H4 (cell line): ENCODE data around the gene LIPT1. TPM values are rescaled to one million over a fixed set of nuclear protein-coding genes. Genes with fewer than 3 reads are reported as not detected.
"Not testable (repeated sequence)": the region's sequence is repeated elsewhere in the genome, so short reads cannot be mapped to it uniquely, and the experiment has no call there.

ENCODE experiments used
- DNase-seq: peaks from one replicate; pipeline ENCODE4 v3.0.0-alpha.2; 2015; ENCODE audit warnings: low spot score
- total RNA-seq: library from RNA; depleted of rRNA; stranded (reverse); fragments of >200 nt; shearing (Covaris generic); gene quantifications from 2 replicates; pipeline ENCODE4 v1.2.3, GENCODE V29; 2014; rRNA removed

LIPT1 gene
- total RNA-seq, 1 experiment from 2014 or later, result 8.5 TPM

DNA sequence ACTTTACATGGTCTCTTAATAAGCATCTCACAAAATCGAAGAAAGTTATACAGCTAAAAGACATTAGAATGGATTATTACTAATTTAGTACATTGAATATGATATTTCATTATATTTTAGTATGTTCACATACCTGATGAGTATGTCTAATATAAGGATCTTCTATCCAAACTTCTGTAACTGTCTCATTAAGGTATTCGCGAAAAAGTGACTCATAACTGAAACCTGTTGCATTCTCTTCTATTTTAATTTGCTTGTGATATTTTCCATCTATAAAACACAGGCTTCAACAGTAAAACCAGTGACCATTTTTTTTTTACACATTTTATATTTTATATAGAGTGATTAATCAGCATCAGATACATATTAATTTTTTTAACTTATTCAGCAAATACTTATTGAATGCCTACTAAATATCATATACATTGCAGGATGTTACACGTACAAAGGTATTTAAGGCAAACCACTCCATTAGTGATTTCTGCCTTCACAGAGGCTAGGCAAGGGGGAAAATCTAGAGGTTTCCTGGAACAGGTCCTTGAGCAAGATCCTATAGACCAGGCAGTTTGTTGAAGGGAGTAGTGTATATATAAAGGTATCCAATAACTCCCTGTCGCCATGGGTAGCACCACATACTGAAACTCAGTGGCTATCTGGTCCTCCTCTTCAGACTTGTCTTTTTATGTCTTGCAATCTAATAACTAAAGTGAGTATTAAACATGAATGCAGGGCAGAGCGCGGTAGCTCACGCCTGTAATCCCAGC, 16.8 kb downstream of the LIPT1 start:
- DNase-seq, result no peak

DNA sequence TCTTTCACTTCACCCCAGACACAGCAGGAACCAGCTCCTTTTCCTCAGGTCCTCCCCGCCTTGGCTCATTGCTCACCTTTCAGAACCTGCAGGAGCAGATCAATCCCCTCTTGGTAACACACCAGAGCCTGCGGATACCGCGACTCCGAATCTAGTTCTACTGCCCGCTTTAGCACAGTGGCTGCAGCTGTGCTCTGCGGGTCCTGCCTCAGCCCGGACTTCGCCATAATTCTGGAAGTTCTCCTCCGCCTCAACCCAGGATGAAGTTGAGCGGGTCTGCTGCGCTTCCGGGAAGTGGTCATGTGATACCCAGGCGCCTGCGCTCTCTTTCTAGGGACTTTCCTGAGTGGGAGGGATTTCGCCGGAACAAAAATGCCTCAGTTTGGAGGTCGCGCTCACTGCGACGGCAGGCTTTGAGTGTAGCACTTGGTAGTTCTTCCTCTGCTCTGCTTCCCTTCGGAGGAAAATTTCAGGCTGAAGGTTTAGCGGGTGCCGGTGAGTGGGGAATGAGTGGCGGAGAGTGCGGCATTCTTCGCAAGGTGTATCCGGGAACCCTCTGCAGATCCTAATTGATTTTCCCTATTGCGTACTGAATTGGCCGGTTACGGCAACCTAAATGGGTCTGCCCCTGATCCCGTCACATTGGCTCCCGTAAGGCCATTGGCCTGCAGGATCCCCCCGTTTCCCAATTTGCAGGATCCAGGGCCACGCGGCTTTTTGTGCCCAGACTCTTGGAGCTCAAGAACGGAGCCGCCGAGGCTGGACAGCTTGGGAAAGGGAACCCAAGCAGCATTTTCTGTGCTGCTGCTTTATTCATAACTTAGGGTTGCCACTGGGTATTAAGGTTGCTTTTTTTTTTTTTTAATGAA, 26.2 kb downstream of the LIPT1 start, which contains the start of the genes MITD1 and MRPL30:
MITD1 (minus strand) TSS at position 304 of the 869 bp plus-strand sequence; CDS start at position 227, 77 bp downstream.
MRPL30 (plus strand) TSS at position 430 of the 869 bp plus-strand sequence. CDS start 5,020 bp downstream, outside the sequence.
- DNase-seq, result peak; percentile 92

DNA sequence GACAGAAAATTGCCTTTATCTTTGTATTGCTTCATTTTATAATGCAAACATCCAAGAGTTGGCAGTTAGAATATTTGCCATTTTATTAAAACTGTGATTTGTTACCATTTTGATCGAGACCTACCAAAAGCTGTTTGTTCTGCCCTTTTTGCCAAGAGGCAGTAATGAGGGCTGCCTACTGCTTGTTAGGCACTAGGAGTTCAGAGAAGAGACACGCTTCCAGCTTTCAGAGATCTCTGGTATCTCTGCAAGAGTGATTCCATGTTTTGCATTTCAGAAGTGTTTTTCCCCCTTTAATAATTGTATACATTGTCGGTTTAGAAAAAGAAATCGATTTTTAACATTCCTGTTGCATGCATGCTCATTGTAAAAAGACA, 26.8 kb downstream of the LIPT1 start:
- DNase-seq, result no peak

- no peak for DNase-seq
Observed at GRCh38 chr2:99183025-99183424, 28.3 kb downstream of the LIPT1 start.

GRCh38 chr2:99184811-99185210, 30.0 kb downstream of the LIPT1 start:
- no peak for DNase-seq

DNA sequence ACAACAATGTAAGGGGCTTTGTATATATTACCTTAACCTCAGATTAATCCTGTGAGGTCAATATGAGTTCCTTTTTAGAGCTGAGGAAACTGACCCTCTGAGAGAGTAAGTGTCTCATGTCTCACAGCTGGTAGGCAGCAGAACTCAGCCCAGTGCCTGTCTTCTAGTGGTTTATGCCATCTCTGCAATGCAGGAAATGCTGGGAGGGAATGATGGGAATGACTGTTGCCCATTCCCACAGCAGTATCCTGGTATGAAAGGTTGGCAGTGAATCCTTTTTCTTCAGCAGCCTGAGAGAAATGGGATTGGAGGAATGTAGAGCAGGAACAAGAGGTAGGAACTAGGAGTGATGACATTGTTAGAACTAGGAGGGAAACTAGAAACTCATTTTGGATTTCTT, 32.2 kb downstream of the LIPT1 start:
- no peak for DNase-seq

- no peak for DNase-seq
Observed at GRCh38 chr2:99188357-99188756, 33.6 kb downstream of the LIPT1 start.

DNA sequence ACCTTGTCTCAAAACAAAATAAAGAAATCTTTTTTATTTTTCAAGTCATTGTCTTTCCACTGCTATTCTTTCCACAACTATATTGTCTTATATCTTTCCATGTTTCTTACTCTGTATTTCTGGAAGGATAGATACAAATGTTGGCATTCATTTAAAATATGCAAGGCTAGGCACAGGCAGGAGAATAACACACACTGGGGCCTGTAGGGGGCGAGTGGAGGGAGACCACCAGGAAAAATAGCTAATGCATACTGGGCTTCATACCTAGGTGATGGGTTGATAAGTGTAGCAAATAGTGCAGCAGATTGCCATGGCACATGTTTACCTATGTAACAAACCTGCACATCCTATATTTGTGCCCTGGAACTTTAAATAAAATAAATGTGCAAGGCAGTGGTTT, 35.8 kb downstream of the LIPT1 start:
- DNase-seq, result no peak

DNA sequence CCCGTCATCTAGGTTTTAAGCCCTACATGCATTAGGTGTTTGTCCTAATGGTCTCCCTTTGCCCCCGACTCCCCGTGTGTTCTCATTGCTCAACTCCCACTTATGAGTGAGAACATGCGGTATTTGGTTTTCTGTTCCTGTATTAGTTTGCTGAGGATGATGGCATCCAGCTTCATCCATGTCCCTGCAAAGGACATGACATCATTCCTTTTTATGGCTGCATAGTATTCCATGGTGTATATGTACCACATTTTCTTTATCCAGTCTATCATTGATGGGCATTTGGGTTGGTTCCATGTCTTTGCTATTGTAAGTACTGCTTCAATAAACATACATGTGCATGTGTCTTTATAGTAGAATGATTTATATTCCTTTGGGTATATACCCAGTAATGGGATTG, 37.6 kb downstream of the LIPT1 start:
- not testable (repeated sequence) for DNase-seq

- DNase-seq, result no peak
Observed at GRCh38 chr2:99198103-99198841, 43.5 kb downstream of the LIPT1 start.

- DNase-seq, result no peak
Observed at GRCh38 chr2:99200076-99200800, 45.5 kb downstream of the LIPT1 start.

DNA sequence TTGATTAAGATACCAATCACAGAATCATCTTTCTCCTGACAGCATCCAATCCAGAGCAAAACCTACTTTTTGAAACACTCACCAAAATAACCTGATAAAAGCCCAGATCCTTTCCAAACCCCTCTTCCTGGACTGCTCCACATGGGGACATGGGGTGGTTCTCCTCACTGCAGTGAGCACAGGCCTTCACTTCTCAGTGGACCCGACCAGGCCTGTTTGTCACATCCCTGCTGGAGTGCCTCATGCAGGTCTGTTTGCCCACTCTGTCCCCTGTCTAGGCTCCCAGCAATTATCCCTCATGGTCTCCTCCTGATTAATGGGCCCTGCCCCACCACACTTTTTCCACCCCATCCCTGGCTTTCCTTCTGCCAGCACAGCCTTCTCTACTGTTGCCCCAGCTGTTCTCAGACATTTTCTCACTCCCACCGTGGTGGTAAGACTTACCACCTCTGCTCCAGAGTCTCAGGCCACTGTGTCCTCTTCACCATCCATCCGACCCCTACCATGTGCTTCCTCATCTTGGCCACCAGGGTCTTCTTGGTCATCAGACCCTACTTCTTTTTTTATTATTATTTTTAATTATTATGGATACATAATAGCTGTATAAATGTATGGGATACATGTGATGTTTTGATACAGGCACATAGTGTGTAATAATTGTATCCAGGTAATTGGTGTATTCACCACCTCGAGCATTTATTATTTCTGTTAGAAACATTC, 47.4 kb downstream of the LIPT1 start:
- no peak for DNase-seq

DNA sequence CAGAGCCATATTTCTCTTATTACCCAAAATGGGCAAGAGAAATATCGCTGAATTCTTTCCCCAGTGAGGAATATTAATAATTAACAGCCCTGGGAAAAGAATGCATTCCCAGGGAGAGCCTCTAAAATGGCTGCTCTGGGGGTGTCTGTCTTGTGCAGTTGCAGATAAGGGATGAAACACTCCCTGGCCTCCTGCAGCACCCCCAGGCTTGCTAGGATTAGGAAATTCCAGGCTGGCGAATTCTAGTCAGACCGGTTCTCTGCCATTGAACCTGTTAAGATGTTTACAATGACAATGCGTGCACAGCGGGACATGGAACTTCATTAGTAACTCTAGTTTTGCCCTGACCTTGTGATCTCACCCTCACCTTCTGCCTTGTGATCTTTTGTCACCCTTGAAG, 50.7 kb downstream of the LIPT1 start:
- no peak for DNase-seq

Other genes with a start within 250 kb of the LIPT1 start
- gene CRACDL, start 218.7 kb upstream of the LIPT1 start, total RNA-seq, result 0.08 TPM in 1 of 2 replicates, not detected in the other
- gene C2orf15, start 13.3 kb upstream of the LIPT1 start, total RNA-seq, result 0.37 and 3.8 TPM in 2 replicates
- gene TSGA10, start within 50 bp of the LIPT1 start, total RNA-seq, result 1.9 and 3.0 TPM in 2 replicates
- 23.8 and 24.1 TPM in 2 replicates for gene MITD1, start 26.1 kb downstream of the LIPT1 start, total RNA-seq
- 49.4 and 49.6 TPM in 2 replicates for gene MRPL30, start 26.2 kb downstream of the LIPT1 start, total RNA-seq
- not detected in 2 replicates for gene LYG2, start 100.7 kb downstream of the LIPT1 start, total RNA-seq
- 0.12 and 0.15 TPM in 2 replicates for gene LYG1, start 146.2 kb downstream of the LIPT1 start, total RNA-seq
- gene TXNDC9, start 181.4 kb downstream of the LIPT1 start, total RNA-seq, result 67.6 and 81.0 TPM in 2 replicates
- gene EIF5B, start 182.4 kb downstream of the LIPT1 start, total RNA-seq, result 11.7 and 12.7 TPM in 2 replicates